ENCODE measurements around the gene UQCRC2.
"Not testable (repeated sequence)": the region's sequence is repeated elsewhere in the genome, so short reads cannot be mapped to it uniquely, and the experiment has no call there.

Gene UQCRC2

DNA sequence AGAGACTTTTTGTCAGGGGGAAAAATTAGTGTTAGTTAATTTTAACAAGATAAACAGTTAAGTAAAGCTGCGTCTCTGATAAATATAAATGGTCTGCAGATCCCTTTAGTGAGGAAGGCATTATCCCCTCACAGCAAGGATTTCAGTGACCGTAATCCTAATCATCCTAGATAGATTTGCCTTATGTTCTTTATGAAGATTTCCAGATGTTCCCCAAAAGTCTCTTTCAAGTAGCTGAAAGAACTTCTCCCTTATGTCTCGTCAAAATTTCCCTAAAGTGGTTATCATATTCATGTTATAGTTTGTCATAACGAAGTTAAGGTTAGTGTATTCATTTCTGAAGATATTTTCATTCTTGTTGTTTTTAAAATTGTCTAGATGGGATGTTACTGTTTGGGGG, 60.3 kb downstream of the UQCRC2 start:
- Histone ChIP-seq H3K9me3 (ENCODE audit: control insufficient read depth in 1 of 2, low read length in 2 of 2) (no peaks in the 10 kb centered on the region), H3K27me3 (ENCODE audit: low read depth, low read length) (no peaks in the 10 kb centered on the region), H3K4me3 (ENCODE audit: low read depth in 1 of 2, low read length in 2 of 2) (no peak overlapping the region), H3K36me3 (ENCODE audit: control insufficient read depth in 1 of 2, insufficient read depth in 2 of 2, low read length in 2 of 2) (no peaks in the 10 kb centered on the region), H3K27ac (ENCODE audit: low read length) (no peak overlapping the region), H3K4me1 (ENCODE audit: control insufficient read depth in 1 of 2, insufficient read depth in 2 of 2, low read length in 2 of 2) (peaks cover 5 to 9% of the 10 kb centered on the region in 2 donors)

DNA sequence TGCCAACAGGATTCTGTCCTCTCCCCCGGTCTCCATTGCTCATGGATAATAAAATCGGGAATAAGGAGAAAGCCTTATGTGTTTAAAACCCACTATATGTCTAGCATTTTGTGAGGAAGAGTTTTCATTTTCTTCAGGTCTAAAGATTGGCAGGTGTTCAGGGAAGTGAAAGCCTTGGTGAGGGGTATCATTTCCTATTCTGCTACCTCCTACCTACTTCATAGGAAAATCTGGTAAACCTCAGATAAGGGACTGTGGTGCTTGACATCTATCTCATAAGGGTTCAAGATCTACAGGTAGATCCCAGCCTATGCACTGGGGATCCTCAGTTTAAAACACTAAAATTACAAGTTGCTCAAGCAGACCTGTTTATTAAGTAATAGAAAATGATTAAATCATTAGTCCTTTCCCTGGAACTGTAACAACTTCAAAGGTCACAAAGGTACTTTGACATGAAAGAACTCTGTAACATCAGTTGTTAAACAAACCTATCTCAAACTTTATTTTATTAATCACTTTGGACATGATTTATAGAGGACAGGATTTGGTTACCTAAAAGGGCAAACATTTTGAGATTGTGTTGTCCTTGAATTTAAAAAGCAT, 61.2 kb downstream of the UQCRC2 start:
- H3K9me3 ChIP-seq (ENCODE audit: control insufficient read depth in 1 of 2, low read length in 2 of 2): no peaks in the 10 kb centered on the region
- H3K27ac ChIP-seq (ENCODE audit: low read length): no peak overlapping the region
- no peaks in the 10 kb centered on the region for H3K27me3 ChIP-seq (ENCODE audit: low read depth, low read length)
- peaks cover 1 to 5% of the 10 kb centered on the region in 2 donors for H3K4me1 ChIP-seq (ENCODE audit: control insufficient read depth in 1 of 2, insufficient read depth in 2 of 2, low read length in 2 of 2)
- H3K4me3 ChIP-seq (ENCODE audit: low read depth in 1 of 2, low read length in 2 of 2): no peak overlapping the region
- no peaks in the 10 kb centered on the region for H3K36me3 ChIP-seq (ENCODE audit: control insufficient read depth in 1 of 2, insufficient read depth in 2 of 2, low read length in 2 of 2)

DNA sequence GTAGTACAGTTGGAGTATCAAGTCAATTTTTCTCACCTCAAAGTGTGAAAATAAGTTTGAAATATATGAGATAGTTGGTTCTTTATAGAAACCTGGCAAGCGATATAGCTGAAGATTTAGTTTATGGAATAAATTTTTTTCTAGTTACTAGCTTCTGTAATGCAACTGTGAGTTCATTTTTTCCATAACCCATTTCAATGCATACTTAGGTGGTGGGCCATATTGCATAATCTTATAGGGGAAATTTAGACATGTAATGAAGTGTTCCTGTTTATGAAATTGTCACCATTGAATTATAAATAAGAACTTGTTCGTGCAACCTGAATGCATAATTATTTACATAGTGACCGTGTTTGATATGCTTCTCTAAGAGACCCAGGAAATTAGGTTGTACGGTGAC, 63.8 kb downstream of the UQCRC2 start:
- Histone ChIP-seq H3K27me3 (ENCODE audit: low read depth, low read length) (no peaks in the 10 kb centered on the region), H3K9me3 (ENCODE audit: control insufficient read depth in 1 of 2, low read length in 2 of 2) (no peaks in the 10 kb centered on the region), H3K27ac (ENCODE audit: low read length) (no peak overlapping the region), H3K36me3 (ENCODE audit: control insufficient read depth in 1 of 2, insufficient read depth in 2 of 2, low read length in 2 of 2) (no peaks in the 10 kb centered on the region), H3K4me3 (ENCODE audit: low read depth in 1 of 2, low read length in 2 of 2) (no peak overlapping the region), H3K4me1 (ENCODE audit: control insufficient read depth in 1 of 2, insufficient read depth in 2 of 2, low read length in 2 of 2) (peaks cover 0 to 5% of the 10 kb centered on the region in 2 donors)

DNA sequence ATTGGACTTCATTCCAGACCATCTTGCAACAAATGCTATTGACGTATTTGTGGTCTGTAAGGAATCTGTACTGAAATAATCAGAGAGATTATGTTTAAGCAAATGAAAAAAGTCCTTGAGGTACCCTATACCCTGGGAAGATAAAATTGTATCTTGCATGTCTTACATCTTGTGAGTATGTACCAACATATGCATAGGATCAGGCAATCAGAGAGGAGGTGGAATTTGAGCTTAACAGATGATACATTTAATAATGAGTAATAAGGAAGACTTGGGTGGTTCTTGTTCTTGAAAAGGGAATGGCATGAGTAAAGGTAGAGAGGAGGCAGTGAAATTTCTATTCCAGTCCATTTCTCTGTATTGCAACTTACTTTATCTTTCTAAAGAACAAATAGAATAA, 65.4 kb downstream of the UQCRC2 start:
- H3K4me3 ChIP-seq (ENCODE audit: low read depth in 1 of 2, low read length in 2 of 2): no peak overlapping the region
- no peak overlapping the region for H3K27ac ChIP-seq (ENCODE audit: low read length)
- H3K36me3 ChIP-seq (ENCODE audit: control insufficient read depth in 1 of 2, insufficient read depth in 2 of 2, low read length in 2 of 2): no peaks in the 10 kb centered on the region
- H3K4me1 ChIP-seq (ENCODE audit: control insufficient read depth in 1 of 2, insufficient read depth in 2 of 2, low read length in 2 of 2): peaks cover 0 to 5% of the 10 kb centered on the region in 2 donors
- no peaks in the 10 kb centered on the region for H3K9me3 ChIP-seq (ENCODE audit: control insufficient read depth in 1 of 2, low read length in 2 of 2)
- no peaks in the 10 kb centered on the region for H3K27me3 ChIP-seq (ENCODE audit: low read depth, low read length)

DNA sequence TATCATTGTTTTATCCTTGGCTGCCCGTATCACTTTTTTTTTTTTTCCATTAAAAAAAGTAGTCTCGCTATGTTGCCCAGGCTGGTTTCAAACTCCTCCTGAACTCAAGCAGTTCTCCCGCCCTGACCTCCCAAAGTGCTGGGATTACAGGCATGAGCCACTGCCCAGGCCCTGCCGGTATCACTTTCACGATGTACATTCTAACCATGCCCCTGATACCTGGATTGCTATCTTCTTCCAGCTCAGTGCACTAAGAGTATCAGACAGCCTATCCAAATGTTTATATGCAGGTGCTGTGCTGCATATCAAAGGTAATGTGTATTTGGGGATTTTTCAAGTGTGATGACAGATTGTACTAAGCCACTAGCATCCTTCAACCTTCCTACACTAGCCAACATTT, 69.0 kb downstream of the UQCRC2 start:
- no peaks in the 10 kb centered on the region for H3K9me3 ChIP-seq (ENCODE audit: control insufficient read depth in 1 of 2, low read length in 2 of 2)
- no peak overlapping the region for H3K4me3 ChIP-seq (ENCODE audit: low read depth in 1 of 2, low read length in 2 of 2)
- H3K4me1 ChIP-seq (ENCODE audit: control insufficient read depth in 1 of 2, insufficient read depth in 2 of 2, low read length in 2 of 2): peaks cover 6 to 11% of the 10 kb centered on the region in 2 donors
- H3K36me3 ChIP-seq (ENCODE audit: control insufficient read depth in 1 of 2, insufficient read depth in 2 of 2, low read length in 2 of 2): no peaks in the 10 kb centered on the region
- no peak overlapping the region for H3K27ac ChIP-seq (ENCODE audit: low read length)
- H3K27me3 ChIP-seq (ENCODE audit: low read depth, low read length): no peaks in the 10 kb centered on the region

DNA sequence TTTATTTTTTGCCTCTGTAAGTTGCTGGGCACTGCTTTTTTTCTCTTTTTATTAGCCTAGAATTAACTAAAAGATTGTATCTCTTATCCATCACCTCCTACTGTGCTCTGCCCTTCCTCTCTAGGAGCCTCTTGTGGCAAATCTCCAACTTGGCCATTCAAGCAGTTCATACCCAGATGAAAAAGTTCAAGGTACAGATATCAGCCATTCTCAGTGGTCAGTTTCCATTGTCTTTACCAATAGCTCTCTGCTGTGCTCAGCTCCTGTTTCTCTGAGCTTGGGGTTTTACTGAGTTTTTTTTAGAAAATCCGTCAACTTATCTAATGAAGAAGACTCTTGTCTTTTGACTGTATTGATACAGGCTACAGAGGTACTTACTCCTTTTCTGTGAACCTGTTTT, 70.3 kb downstream of the UQCRC2 start:
- H3K27me3 ChIP-seq (ENCODE audit: low read depth, low read length): no peaks in the 10 kb centered on the region
- H3K4me3 ChIP-seq (ENCODE audit: low read depth in 1 of 2, low read length in 2 of 2): no peak overlapping the region
- peaks cover 11 to 12% of the 10 kb centered on the region in 2 donors for H3K4me1 ChIP-seq (ENCODE audit: control insufficient read depth in 1 of 2, insufficient read depth in 2 of 2, low read length in 2 of 2)
- no peaks in the 10 kb centered on the region for H3K36me3 ChIP-seq (ENCODE audit: control insufficient read depth in 1 of 2, insufficient read depth in 2 of 2, low read length in 2 of 2)
- no peak overlapping the region for H3K27ac ChIP-seq (ENCODE audit: low read length)
- H3K9me3 ChIP-seq (ENCODE audit: control insufficient read depth in 1 of 2, low read length in 2 of 2): no peaks in the 10 kb centered on the region

DNA sequence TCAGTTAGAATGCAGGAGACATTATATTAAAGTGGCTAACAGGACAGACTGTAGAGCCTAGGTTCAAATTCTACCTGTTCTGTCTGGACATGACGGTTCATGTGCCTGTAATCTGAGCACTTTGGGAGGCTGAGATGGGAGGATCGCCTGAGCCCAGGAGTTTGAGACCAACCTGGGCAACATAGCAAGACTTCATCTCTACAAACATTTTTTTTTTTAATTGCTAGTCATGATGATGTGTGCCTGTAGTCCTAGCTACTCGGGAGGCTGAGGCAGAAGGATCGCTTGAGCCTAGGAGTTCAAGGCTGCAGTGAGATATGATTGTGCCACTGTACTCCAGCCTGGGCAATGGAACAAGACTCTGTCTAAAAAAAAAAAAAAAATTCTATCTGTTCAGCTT, 71.6 kb downstream of the UQCRC2 start:
- not testable (repeated sequence) for H3K4me3 ChIP-seq (ENCODE audit: low read depth in 1 of 2, low read length in 2 of 2); H3K9me3 ChIP-seq (ENCODE audit: control insufficient read depth in 1 of 2, low read length in 2 of 2); H3K27me3 ChIP-seq (ENCODE audit: low read depth, low read length); H3K36me3 ChIP-seq (ENCODE audit: control insufficient read depth in 1 of 2, insufficient read depth in 2 of 2, low read length in 2 of 2); H3K27ac ChIP-seq (ENCODE audit: low read length)
- peaks cover 12% of the 10 kb centered on the region in 2 donors for H3K4me1 ChIP-seq (ENCODE audit: control insufficient read depth in 1 of 2, insufficient read depth in 2 of 2, low read length in 2 of 2)

DNA sequence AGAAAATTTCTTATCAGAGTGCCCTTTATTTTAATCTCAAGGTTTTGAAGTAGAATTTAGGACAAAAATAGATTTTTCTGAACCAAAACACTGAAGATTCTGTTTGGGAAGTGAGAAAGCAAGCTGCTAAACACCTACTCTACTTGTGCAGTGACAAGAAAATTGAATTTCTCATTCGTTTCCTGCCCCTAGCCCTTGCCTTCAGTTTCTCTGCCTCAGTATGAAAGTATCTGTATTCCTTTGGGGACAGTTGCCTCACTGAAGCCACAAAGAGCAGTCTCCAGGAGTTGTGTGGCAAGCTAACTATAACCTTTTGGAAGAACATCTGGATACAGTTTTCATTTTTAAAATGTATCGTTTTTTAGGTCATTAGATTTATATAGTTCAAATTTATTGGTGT, 74.5 kb downstream of the UQCRC2 start:
- Histone ChIP-seq H3K27me3 (ENCODE audit: low read depth, low read length) (no peaks in the 10 kb centered on the region), H3K4me1 (ENCODE audit: control insufficient read depth in 1 of 2, insufficient read depth in 2 of 2, low read length in 2 of 2) (peaks cover 12 to 16% of the 10 kb centered on the region in 2 donors), H3K27ac (ENCODE audit: low read length) (no peak overlapping the region), H3K4me3 (ENCODE audit: low read depth in 1 of 2, low read length in 2 of 2) (no peak overlapping the region), H3K9me3 (ENCODE audit: control insufficient read depth in 1 of 2, low read length in 2 of 2) (no peaks in the 10 kb centered on the region), H3K36me3 (ENCODE audit: control insufficient read depth in 1 of 2, insufficient read depth in 2 of 2, low read length in 2 of 2) (peaks cover 0 to 7% of the 10 kb centered on the region in 2 donors)

DNA sequence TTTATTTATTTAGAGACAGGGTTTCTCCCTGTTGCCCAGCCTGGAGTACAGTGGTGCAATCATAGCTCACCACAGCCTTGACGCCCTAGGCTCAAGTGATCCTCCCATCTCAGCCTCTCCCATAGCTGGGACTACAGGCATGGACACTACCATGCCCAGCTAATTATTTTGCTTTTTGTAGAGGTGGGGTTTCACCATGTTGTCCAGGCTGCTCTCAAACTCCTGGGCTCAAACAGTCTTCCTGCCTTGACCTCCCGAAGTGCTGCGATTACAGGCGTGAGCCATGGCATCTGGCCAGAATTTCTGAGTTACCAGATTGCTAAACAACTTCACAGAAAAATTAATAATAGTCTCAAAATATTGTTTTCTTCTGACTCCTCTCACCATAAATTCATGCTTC, 76.5 kb downstream of the UQCRC2 start:
- no peaks in the 10 kb centered on the region for H3K9me3 ChIP-seq (ENCODE audit: control insufficient read depth in 1 of 2, low read length in 2 of 2)
- H3K27me3 ChIP-seq (ENCODE audit: low read depth, low read length): no peaks in the 10 kb centered on the region
- H3K4me3 ChIP-seq (ENCODE audit: low read depth in 1 of 2, low read length in 2 of 2): no peak overlapping the region
- H3K36me3 ChIP-seq (ENCODE audit: control insufficient read depth in 1 of 2, insufficient read depth in 2 of 2, low read length in 2 of 2): peaks cover 0 to 7% of the 10 kb centered on the region in 2 donors
- no peak overlapping the region for H3K27ac ChIP-seq (ENCODE audit: low read length)
- peaks cover 12 to 16% of the 10 kb centered on the region in 2 donors for H3K4me1 ChIP-seq (ENCODE audit: control insufficient read depth in 1 of 2, insufficient read depth in 2 of 2, low read length in 2 of 2)

DNA sequence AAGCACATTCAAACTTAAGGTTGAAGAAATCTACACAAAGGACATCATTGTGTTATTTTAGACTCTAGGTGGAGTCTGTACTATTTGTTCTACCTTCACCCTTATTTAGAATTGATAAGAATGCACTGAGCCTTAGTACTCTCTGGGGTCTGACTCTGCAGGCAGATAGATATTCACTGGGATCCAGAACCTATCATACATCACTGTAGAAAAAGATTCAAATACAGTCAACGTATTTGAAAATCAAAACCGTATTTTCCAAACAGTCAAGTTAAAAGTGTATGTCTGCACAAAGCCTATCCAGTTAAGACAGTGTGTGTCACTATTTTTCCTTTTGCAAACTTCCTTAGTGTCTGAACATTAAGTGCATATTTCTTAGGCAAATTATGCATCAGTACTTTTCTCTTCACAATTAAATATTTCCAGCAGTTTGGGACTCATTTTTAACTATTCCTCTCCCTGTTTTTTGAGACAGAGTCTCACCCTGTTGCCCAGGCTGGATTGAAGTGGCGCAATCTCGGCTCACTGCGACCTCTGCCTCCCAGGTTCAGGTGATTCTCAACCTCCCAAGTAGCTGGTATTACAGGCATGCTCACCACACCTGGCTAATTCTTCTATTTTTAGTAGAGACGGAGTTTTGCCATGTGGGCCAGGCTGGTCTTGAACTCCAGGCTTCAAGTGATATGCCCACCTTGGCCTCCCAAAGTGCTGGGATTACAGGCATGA, 77.1 kb downstream of the UQCRC2 start:
- Histone ChIP-seq H3K4me3 (ENCODE audit: low read depth in 1 of 2, low read length in 2 of 2) (no peak overlapping the region), H3K9me3 (ENCODE audit: control insufficient read depth in 1 of 2, low read length in 2 of 2) (no peaks in the 10 kb centered on the region), H3K36me3 (ENCODE audit: control insufficient read depth in 1 of 2, insufficient read depth in 2 of 2, low read length in 2 of 2) (peaks cover 0 to 7% of the 10 kb centered on the region in 2 donors), H3K27ac (ENCODE audit: low read length) (no peak overlapping the region), H3K4me1 (ENCODE audit: control insufficient read depth in 1 of 2, insufficient read depth in 2 of 2, low read length in 2 of 2) (peaks cover 12 to 16% of the 10 kb centered on the region in 2 donors), H3K27me3 (ENCODE audit: low read depth, low read length) (no peaks in the 10 kb centered on the region)

DNA sequence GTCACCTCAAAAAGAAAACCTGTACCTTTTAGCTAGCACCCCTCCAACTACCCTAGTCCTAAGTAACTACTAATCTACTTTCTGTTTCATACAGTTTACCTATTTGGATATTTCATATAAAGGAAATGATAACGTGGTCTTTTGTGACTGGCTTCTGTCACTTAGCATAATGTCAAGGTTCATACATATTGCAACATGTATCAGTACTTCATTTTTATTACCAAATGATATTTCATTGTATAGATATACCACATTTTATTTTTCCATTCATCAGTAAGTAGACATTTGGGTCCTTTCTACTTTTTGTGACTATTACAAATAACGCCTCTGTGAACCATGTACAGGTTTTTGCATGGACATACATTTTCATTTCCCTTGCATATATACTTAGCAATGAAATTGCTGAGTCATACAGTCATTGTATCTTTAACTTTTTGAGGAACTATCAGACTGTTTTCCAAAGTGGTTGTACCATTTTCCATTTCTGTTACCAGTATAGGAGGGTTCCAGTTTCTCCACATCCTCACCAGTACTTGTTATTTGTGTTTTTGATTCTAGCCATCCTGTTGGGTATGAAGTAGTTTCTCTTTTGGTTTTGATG, 78.4 kb downstream of the UQCRC2 start:
- Histone ChIP-seq H3K4me1 (ENCODE audit: control insufficient read depth in 1 of 2, insufficient read depth in 2 of 2, low read length in 2 of 2) (peaks cover 6 to 16% of the 10 kb centered on the region in 2 donors), H3K27ac (ENCODE audit: low read length) (no peak overlapping the region), H3K4me3 (ENCODE audit: low read depth in 1 of 2, low read length in 2 of 2) (no peak overlapping the region), H3K36me3 (ENCODE audit: control insufficient read depth in 1 of 2, insufficient read depth in 2 of 2, low read length in 2 of 2) (peaks cover 0 to 7% of the 10 kb centered on the region in 2 donors), H3K27me3 (ENCODE audit: low read depth, low read length) (no peaks in the 10 kb centered on the region), H3K9me3 (ENCODE audit: control insufficient read depth in 1 of 2, low read length in 2 of 2) (no peaks in the 10 kb centered on the region)

Data from muscle layer of duodenum (tissue), 2 donors.